GM19023 (cell line): ENCODE results near the gene OR6B2.
"Not testable (repeated sequence)": the region's sequence is repeated elsewhere in the genome, so short reads cannot be mapped to it uniquely, and the experiment has no call there.

Source experiments
- ATAC-seq: cut with Tn5 transposase; IDR thresholded peaks from one replicate; pipeline ENCODE4 v1.9.1; 2021; ENCODE audit warnings: mild to moderate bottlenecking, moderate library complexity; ENCODE audit not compliant: unreplicated experiment

Gene OR6B2

DNA sequence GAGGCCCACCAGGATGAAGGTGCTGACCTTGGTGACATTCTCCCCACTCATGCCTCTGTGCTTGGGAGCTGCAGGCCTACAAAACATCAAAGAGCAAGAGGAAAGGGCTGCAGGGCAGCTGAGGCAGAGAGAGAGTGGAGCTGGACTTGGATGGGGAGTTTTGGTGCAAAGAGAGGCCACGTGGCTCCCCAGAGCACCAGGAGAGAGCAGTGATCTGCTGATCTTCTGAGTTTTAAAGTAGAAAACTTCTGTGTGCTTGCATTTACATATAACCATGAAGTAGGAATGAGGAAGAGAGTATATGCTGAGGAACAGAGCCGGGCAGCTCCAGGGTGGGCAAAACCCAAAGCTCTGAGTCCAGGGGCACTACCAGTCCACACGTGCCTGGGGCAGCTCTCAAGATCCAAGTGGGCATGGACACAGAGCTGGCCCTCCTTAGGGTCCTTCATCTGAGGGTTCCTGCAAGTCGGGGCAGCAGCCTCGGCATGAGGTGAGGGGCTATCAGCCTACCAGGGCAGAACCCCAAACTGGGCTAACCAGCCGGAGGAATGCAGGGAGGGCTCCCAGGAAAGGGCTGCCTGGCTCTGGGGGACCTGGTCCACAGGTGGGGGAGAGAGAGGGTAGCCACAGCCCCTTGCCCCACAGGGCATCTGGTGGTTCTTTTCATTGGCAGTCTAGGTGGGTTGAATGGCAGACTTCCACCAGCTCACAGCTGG lies at the start of gene OR6B2:
TSS of gene OR6B2 (minus strand) at position 51 of the 716 bp plus-strand sequence. CDS start at position 51, 0 bp downstream.
- ATAC-seq: no peak

DNA sequence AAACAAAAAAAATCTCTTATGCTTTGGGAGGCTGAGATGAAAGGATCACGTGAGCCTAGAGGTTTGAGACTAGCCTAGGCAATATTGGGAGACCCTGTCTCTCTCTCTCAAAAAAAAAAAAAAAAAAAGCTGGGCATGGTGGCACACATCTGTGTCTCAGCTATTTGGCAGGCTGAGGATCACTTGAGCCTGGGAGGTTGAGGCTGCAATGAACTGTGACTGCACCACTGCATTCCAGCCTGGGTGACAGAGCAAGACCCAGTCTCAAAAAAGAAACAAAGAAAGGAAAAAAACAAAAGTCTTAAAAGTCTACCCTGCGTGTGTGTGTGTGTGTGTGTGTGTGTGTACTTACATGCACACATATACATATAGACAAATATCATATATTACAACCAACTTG lies 48.4 kb upstream of the OR6B2 start:
- ATAC-seq: no peak

DNA sequence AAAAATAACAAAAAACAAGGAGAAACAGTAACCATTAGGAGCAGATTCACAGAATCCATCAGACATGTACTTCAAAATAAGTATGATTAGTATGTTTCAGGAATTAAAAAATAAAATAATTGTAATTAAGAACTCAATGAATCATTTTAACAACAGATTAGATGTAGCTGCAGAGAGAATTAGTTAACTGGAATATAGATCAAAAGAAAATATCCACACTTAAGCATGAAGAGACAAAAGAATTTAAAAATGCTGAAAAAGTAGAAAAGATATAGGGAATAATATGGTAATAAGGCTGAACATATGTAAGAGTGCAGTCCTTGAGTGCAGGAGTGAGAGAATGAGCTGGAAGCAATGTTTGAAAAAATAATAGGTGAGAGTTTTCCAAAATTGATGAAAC lies 47.2 kb upstream of the OR6B2 start:
- ATAC-seq: no peak

DNA sequence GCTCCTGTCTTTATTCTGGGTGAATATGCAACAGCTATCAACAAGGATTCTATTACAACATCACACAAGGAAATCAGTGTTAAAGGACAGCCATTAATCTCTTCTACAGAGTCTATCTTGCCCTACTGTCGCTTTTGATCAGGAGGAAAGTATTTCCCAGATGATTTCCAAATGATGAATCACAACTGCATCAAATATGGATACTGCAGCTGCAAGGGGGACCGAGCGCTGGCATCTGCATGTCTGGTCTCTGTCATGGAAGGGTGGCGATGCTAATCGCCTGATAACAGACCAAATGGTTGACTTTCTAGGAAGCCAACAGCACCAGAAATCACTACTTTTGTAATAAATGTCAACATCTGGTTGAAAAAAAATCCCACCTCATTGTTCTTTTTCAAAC lies 44.3 kb upstream of the OR6B2 start:
- no peak for ATAC-seq

DNA sequence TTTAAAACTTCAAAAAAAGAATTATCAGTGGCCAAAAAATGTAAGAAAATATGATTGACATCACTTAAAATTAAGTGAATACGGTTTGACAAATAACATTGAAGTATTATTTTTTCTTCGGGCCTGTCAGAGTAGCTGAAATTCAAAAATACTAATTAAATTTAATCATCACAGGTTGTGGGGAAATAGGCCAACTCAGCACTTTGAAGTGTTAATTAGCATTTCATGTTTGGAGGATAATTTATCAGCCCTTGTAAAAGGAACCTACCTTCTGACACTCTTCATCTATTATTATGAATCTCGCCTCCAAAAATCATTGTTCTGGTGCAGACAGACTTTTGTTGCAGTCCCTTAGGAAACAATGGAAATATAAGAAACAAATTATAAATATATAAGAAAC lies 40.7 kb upstream of the OR6B2 start:
- no peak for ATAC-seq

DNA sequence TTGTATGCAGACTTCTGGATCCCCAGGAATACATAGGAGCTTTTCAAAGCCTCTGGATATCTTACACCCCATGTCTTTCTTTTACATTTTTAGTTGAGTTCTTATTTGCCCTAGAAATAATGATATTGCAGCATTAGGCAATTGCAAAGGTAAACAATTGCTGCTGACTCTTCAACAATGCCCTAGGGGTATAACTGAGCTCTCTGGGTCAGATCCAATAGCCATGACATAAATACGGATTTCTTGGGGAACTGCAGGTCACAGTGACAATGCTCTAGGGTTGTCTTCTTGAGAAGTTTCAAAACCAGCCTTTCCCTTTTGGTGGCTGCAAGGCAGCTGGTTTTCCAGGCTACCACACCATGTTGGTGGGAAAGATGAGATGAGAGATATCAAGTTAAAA lies 39.6 kb upstream of the OR6B2 start:
- no peak for ATAC-seq

DNA sequence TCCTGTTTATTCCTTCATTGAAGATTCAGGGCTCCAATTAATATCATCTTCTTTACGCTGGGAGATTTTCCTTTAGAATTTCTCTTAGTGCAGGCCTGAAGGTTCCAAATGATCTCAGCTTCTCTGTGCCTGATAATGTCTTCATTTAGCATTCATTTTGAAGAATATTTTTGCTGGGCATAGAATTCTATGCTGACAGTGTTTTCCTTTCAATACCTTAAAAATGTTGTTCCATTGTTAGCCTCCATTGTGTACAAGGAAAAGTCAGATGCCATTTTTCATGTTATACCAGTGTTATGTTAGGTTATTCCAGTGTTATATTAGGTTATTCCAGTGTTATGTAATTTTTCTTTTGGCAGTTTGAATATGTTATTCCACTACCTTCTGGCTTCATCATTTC lies 38.0 kb upstream of the OR6B2 start:
- no peak for ATAC-seq

DNA sequence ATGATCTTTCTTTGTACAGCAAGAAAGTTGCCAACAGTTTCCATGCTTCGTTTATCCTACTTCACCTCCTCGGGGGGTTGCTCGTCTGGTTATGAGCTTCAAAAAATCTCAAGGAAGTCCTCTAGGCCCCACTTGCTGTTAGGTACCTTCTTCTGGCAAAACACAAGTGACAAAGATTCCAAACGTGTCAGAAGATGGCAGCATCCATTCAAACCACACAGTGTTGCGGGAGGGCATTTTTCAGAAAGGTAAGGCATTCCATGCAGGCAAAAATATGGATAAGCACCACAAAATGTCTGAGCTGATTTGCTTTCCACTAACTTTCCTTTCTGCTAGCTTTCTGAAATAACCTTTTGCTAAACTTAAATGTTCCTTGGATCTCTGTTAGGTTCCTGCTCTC lies 36.3 kb upstream of the OR6B2 start:
- ATAC-seq: no peak

DNA sequence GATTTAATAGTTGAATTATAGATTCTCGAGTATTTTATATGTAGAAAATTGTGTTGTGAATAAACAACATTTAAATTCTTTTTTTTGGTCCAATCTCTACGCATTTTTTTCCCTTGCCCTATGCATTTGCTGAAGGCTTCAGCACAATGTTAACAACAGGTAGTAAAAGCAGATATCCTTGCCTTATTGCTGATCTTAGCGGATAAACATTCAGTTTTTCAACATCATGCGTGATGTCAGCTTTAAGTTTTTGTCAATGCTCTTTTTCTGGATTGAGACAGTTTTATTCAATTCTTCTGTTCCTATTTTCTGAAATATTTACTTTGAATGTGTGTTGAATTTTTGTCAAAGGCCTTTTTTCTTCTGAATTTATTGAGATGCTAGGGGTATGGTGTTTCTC lies 34.7 kb upstream of the OR6B2 start:
- ATAC-seq: no peak

DNA sequence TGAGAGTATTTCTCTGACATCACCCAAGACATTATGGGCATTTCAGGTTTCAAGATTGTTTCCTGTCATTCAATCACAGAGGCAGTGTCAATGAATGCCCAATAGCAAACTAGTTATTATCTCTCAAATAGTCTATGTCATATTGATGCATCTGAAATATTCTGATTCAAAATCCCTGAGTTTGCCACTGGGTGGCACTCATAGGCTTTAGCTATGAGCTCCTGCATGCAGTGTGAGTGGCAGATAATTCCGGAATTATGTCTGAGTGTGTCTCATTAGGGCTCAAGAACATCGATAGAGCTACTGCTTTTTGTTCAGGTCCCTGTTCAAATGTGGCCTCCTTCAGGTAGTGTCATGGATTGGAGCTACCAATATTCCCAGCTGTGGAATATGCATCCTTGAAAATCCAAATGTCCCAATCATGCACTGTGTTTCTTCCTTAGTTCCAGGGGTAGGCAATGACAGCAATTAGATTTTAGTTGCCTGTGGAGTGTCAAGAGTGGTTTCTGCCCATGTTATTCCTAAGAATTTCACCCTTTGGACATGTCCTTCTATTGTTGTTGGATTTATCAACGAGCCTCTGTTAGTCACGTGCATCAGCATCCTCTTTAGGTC lies 30.9 kb upstream of the OR6B2 start:
- ATAC-seq: no peak

DNA sequence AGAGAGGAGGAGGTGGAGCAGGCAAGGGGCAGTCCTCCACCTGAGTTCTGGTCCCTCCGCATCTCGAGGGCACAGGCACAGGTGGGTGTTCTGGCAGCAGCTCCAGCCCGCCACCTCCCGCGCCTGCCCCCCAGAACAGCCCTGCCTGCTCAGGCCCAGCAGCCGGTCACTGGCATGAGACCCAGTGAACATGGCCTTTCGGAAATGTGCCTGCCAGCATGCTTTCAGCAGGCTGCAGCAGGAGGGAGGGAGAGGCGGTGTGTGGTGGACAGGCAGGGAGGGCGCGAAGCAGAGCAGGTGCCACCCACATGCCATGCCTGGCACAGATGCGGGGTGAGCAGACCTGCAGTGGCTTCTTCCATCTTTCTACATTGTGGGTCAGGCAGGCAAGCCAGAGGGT lies 26.4 kb upstream of the OR6B2 start:
- no peak for ATAC-seq

DNA sequence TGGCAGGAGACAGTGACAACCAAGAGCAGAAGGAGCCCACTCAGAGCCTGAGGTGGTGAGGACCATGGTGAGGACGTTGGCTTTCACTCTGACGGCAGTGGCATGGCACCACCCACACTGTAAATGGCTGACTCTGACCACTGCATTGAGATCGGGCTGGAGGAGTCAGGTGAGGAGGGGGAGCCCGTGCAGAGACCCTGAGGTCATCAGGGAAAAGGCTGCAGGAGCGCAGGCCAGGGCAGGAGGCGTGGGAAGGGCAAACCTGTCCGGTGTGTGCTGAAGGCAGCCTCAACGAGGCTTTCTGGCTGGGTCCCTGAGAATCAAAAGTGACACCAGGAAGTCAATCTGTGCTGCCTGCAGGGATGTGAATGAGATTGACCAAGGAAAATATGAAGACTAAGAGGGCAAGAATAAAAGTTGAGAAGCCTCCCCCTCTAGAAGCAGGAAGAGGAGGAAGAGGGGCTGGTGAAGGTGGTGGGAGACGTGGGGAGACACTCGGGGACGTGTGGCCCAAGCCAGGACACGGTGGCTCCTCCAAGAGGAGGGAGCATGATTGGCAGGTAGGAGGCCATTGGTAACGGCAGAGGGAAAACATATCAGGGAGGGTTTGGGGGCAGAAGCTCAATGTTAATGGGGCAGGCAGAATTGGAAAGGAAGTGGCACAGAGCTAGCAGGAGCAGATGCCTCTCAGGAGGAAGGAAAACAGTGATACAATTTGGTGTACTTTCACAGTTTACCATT lies 25.1 kb upstream of the OR6B2 start:
- ATAC-seq: no peak

DNA sequence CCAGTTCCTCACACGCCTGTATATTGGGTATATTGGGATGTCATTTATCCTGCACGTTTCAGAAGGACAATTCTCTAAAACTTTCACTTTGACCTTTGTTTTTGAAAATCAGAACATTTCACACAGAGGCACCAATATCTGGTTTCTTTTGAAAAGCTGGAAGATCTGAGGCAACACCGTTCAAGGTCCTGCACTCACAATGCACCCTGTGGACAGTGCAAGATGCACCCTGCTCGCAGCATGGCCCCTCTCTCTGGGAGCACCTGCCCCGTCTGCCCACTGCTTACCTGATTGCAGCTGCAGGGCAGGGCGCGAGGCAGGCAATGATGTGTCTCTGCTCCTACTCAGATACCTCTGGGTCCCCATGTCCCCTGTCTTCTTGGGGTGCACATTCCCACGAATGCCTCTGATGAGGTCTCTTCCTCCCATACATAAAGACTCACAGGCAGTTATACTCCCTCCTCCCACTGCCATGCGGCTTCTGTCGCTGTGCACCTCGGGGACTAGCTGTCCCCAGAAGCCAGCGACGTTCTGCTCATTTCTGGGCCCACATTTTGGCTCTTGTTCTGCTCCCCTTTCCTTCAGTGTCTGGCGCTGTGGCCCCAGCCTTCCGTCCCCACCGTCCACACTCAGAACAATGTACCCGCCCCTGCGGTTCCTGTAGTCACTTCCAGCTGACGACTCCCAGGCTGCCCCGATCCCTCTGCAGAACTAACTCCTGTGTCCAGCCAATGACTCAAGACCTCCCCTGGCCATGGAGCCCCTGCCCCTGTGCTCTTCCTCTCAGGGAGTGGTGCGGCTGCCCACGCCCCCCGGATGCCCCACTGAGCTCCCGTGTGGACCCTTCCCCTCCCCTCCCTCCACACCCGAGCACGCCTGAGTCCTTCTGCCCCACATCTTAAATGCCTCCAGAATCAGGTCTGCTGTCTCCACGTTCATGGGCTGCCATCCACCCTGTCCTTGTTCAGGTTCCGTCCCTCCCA lies 23.2 kb upstream of the OR6B2 start, which contains the start of gene OR6B3:
TSS of gene OR6B3 (minus strand) at position 349 of the 983 bp plus-strand sequence.
- no peak for ATAC-seq

DNA sequence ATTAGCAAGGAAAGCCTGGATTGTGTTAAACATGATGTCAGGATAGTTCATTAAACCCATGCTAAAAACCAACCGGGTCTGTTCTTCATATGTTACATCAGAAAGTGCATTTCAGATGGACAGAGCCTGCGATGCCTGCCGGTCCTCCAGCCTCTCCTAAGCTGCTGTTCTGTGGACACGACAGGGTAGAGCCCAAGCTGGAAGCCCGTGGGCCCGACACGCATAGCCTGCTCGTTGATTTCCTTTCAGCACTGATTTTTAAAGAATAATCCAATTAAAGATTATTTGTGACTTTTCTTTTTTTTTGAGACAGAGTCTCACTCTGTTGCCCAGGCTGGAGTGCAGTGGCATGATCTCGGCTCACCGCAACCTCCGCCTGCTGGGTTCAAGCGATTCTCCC lies 22.3 kb upstream of the OR6B2 start:
- no peak for ATAC-seq

DNA sequence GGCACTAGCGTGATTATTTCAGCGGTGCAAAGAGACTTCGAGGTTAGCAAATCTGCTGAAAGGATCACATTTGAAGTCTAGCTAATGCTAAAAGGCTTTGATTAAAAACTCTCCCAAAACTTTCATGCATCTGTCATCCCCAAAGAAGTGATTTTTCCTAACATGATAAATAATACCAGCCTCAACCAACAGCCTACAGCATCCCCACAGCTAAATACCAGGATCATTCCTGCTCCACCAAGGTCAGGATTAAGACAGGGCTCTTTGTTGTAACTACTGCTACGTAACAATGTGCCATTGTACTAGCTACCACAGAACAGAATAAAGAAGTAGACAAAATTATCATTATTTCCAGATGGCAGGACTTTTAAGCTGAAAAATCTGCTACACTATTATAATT lies 21.5 kb upstream of the OR6B2 start:
- ATAC-seq: no peak

DNA sequence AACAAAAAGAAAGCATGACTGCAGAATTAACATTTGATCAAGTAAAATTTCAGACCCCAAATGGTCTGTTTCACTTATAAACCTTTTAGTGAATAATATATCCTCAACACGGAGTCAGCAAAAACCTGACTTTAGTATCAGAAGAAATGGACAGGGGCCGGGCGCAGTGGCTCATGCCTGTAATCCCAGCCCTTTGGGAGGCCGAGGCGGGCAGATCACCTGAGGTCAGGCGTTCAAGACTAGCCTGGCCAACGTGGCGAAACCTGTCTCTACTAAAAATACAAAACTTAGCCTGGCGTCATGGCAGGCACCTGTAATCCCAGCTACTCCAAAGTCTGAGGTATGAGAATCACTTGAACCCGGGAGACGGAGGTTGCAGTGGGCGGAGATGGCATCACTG lies 20.0 kb upstream of the OR6B2 start:
- no peak for ATAC-seq

DNA sequence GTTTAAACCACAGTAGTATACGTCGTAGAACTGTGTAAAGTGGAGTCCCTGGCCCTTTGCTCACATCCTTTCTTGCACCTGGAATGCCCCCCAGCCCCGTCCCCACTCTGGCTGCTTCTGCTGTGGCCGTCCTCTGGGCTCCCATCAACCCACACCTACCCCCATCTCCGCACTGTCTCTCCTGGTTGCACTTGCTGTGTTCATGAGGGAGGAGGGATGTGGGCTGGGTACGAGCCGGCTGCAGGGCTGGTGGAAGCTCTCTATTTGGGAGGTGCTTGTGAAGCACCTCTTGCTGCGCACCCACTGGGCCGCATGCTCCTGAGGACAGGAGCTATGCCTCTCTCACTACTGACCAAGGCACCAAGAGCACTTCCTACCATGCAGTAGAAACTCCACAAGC lies 18.0 kb upstream of the OR6B2 start:
- no peak for ATAC-seq

DNA sequence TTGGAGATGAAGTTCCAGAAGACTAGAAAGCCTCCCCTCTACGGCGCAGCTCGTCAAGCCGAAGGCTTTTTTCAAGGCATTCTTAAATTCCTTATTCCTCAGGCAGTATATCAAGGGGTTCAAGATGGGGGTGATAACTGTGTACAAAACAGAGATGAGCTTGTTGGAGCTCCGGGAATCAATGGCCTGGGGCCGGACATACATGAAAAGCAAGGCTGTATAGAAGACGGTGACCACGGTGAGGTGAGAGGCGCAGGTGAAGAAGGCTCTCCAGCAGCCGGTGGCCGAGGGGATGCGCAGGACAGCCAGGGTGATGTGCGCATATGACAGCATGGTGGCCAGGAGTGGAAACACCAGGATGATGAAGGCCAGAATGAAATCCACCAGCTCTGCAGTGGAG lies 14.9 kb upstream of the OR6B2 start:
- ATAC-seq: no peak

DNA sequence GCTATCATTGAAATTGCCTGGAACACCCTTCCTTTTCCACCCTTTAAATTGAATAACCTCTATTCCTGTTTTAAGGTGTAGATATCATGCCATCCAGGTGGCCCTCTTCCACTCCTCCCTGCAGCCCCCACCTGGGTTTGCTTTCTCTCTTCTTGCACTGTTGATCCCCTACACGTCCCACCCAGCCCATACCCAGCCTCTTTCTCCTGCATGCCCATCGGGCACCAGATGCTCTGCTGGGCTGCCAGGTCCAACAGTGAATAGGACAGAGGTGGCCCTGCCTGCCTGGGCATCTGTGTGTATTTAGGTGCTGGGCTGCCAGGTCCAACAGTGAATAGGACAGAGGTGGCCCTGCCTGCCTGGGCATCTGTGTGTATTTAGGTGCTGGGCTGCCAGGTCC lies 13.9 kb upstream of the OR6B2 start:
- ATAC-seq: not testable (repeated sequence)

DNA sequence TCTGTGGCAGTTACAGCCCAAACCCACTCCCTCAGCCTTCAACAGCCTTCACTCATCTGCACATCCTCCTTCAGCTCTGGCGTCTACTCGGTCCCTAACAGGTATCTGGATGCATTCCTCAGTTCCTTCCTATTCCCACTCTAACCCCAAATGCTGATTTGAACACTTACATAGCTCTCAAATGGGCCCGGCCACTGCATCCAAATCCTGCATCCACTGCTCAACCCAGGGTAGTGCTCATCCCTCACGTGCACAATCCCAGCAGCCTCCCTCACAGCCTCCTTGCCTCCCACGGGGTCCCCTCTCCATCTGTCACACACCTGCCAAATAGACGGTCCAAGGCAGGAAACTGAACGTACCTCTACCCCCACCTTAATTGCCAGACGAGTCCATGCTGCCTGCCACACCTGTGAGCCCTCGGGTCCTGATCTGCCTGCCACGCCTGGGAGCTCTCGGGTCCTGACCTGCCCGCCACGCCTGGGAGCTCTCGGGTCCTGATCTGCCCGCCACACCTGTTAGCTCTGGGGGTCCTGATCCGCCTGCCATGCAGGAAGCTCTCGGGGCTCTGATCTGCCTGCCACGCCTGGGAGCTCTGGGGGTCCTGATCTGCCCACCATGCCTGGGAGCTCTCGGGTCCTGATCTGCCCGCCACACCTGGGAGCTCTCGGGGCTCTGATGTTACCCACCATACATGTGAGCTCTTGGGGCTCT lies 13.2 kb upstream of the OR6B2 start:
- no peak for ATAC-seq
